H1 (cell line): ENCODE measurements around the gene NPSR1. TPM values are rescaled to one million over a fixed set of nuclear protein-coding genes. Genes with fewer than 3 reads are reported as not detected.

Experiments
- CHD1 ChIP-seq: IDR thresholded peaks from 2 replicates; pipeline ENCODE4 v1.6.1; 2012; ENCODE audit warnings: low read depth, low read length, improper control_type of control experiment
- GABPA ChIP-seq: IDR thresholded peaks from 2 replicates; pipeline ENCODE4 v1.6.1; 2011; ENCODE audit warnings: mild to moderate bottlenecking, low read length, moderate library complexity, borderline replicate concordance; ENCODE audit not compliant: insufficient read depth
- KDM1A ChIP-seq: fragments of 200-600, 300-600 bp; sonication (generic); IDR thresholded peaks from 2 replicates; pipeline ENCODE4 v1.7.1; 2016; ENCODE audit warnings: mild to moderate bottlenecking, low read length, borderline replicate concordance
- KDM4A ChIP-seq: IDR thresholded peaks from one replicate; pipeline ENCODE4 v1.7.1; 2012; ENCODE audit warnings: low read depth, mild to moderate bottlenecking, moderate library complexity, low read length, inconsistent platforms; ENCODE audit not compliant: severe bottlenecking
- NANOG ChIP-seq: IDR thresholded peaks from 2 replicates; pipeline ENCODE4 v1.6.1; 2011; ENCODE audit warnings: low read length, low read depth, mild to moderate bottlenecking, inconsistent platforms; ENCODE audit not compliant: insufficient read depth, poor library complexity, severe bottlenecking
- NRF1 ChIP-seq: IDR thresholded peaks from 2 replicates; pipeline ENCODE4 v1.6.1; 2011; ENCODE audit warnings: mild to moderate bottlenecking, low read depth, low read length, improper control_type of control experiment
- RFX5 ChIP-seq: IDR thresholded peaks from 2 replicates; pipeline ENCODE4 v1.6.1; 2011; ENCODE audit warnings: low read depth, low read length, improper control_type of control experiment, borderline replicate concordance
- polyA plus RNA-seq, 7 experiments: library from polyadenylated mRNA; depleted of rRNA in 3 of 7; stranded (reverse) in 5 of 7; unstranded in 2 of 7; fragments of >200 nt in 5 of 7; fragments of 200-250 nt in 2 of 7; gene quantifications; 1 replicate in 5 of 7; 2 replicates in 1 of 7; 4 replicates in 1 of 7; pipeline versions ENCODE4 v1.2.1 to v1.2.3, GENCODE V29; 2011 to 2013; ENCODE audit warnings: missing spikeins in 2 of 7, mixed read lengths in 2 of 7
- total RNA-seq: library from RNA; stranded (reverse); fragmentation: NEBNext Ultra II Directional; extraction: Animal tissue kit (Norgen Biotek cat#: 25700); gene quantifications from 2 replicates; pipeline ENCODE4 v1.2.1, GENCODE V29; 2021
- TF ChIP-seq, protein P1 (sequence below), 3 experiments: IDR thresholded peaks; 1 replicate in 2 of 3; 2 replicates in 1 of 3; pipeline versions ENCODE4 v1.5.1 to v1.6.1; 2011; ENCODE audit warnings: low read length in 3 of 3, mild to moderate bottlenecking in 3 of 3, inconsistent platforms in 2 of 3, low read depth in 1 of 3, moderate library complexity in 1 of 3; ENCODE audit not compliant: insufficient read depth in 1 of 3; ENCODE audit errors: control extremely low read depth in 1 of 3

The NPSR1 gene
- total and polyA plus RNA-seq, 2 of the 8 experiments (the other 6 are each of a cell fraction or from before 2014, with no cell fraction given), result not detected

DNA sequence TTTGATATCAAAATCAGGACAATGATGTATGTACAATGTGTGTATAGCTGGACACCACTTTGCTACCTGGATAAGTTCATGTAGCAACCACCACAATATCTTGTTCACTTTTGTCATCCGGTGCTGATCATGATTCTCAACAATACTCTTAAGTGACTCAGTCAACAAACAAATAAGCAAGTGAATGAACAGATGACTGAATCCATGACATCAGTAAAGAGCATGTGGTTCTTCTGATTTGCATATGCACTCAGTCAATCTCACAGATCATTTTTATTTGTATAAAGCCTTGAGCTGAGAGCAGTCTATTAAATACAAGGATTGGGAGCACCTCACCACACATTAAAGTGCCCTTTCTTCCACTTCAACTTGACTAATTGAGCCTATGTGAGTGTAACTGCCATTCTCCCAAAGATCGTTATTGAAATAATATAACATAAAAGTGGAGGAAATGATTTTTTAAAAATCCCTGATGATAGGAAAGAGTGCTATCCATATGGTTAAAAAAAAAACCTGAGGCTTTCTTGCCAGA is 69.5 kb downstream of the NPSR1 start (continued):
- no peak for TF ChIP-seq KDM4A
- TF ChIP-seq NANOG, result no peak
- TF ChIP-seq RFX5, result no peak
- TF ChIP-seq NRF1, result no peak
- TF ChIP-seq GABPA, result no peak
- no peak for TF ChIP-seq CHD1
- TF ChIP-seq, protein P1, sequence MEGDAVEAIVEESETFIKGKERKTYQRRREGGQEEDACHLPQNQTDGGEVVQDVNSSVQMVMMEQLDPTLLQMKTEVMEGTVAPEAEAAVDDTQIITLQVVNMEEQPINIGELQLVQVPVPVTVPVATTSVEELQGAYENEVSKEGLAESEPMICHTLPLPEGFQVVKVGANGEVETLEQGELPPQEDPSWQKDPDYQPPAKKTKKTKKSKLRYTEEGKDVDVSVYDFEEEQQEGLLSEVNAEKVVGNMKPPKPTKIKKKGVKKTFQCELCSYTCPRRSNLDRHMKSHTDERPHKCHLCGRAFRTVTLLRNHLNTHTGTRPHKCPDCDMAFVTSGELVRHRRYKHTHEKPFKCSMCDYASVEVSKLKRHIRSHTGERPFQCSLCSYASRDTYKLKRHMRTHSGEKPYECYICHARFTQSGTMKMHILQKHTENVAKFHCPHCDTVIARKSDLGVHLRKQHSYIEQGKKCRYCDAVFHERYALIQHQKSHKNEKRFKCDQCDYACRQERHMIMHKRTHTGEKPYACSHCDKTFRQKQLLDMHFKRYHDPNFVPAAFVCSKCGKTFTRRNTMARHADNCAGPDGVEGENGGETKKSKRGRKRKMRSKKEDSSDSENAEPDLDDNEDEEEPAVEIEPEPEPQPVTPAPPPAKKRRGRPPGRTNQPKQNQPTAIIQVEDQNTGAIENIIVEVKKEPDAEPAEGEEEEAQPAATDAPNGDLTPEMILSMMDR (IDR thresholded peaks at IDR 0.05; ENCODE audit: control extremely low read depth in 1 of 3, insufficient read depth in 1 of 3, low read depth in 1 of 3, low read length in 3 of 3), result no peak
- TF ChIP-seq KDM1A, result no peak
